ENCODE results near the gene RHBDD3.

- TF ChIP-seq POLR2A (IDR thresholded peaks at IDR 0.05; ENCODE audit: low read depth, low read length) (no peak), TAF1 (IDR thresholded peaks at IDR 0.05; ENCODE audit: borderline replicate concordance, low read depth, low read length) (no peak)
Measured at GRCh38 chr22:29307596-29308147, 39.9 kb upstream of the RHBDD3 start.
